ENCODE results near the gene CCDC87.

DNA sequence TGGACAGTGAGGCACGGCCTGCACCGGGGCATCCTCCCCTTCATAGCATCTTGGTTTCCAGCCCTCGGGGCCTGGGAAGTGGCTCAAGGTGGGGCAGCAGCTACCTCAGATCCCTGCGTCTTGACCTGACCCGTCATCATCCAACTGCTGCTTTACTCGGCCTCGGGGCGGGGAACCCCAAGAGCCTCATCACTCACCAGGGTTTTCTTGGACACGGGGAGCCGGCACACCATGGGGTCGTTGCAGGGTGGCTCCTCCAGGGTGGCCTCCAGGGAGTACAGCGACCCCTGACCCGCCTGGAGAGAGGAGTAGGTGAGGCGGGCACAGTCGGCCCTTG, 25.1 kb downstream of the CCDC87 start:
- TF ChIP-seq, protein P1, sequence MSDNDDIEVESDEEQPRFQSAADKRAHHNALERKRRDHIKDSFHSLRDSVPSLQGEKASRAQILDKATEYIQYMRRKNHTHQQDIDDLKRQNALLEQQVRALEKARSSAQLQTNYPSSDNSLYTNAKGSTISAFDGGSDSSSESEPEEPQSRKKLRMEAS (IDR thresholded peaks at IDR 0.05): no peak
- TF ChIP-seq CTCF (IDR thresholded peaks at IDR 0.05; ENCODE audit: control extremely low read depth in 1 of 3, insufficient read depth in 1 of 3, low read depth in 1 of 3, low read length in 3 of 3) (no peak), JUND (IDR thresholded peaks at IDR 0.05; ENCODE audit: low read length) (no peak), TAF1 (IDR thresholded peaks at IDR 0.05; ENCODE audit: low read depth, low read length) (no peak), POLR2AphosphoS5 (IDR thresholded peaks at IDR 0.05; ENCODE audit: low read depth, low read length) (no peak), CHD1 (IDR thresholded peaks at IDR 0.05; ENCODE audit: low read depth, low read length) (no peak), ATF3 (IDR thresholded peaks at IDR 0.05; ENCODE audit: insufficient read depth, low read depth, low read length) (no peak)
